OCI-LY7 (cell line): ENCODE measurements around the gene EYA2.

Experiments used
- EZH2phosphoT487 ChIP-seq: fragments of 200-600 bp; sonication (generic); IDR thresholded peaks from 2 replicates; pipeline ENCODE4 v1.6.1; 2018; ENCODE audit warnings: low read depth, borderline replicate concordance, mild to moderate bottlenecking, mixed run types, antibody characterized with exemption, low read length, moderate library complexity, mixed read lengths
- TF ChIP-seq, protein P1 (sequence below): fragments of 200-600 bp; sonication (generic); conservative IDR thresholded peaks from 2 replicates; pipeline ENCODE4 v1.5.1; 2014; ENCODE audit warnings: mild to moderate bottlenecking, antibody characterized with exemption, low read length, moderate library complexity, mixed read lengths

DNA sequence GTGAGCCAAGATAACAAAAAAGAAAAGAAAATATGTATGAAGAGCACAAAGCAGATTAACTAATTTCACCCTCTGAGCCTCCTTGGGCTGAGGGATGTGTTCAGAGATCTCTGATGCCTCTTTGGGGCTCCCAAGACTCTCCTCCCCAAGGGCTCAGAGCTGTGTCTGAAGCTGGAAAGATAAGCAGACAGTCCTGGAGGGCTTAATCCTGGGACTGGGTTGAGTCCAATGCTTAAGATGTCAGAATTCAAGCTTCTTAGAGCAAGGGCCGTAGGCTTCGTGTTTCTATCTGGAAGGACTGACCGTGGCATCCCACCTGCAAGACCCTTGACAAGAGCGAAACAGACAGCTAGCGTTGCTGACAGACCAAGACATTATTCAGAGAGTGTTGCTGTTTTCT lies 232.9 kb downstream of the EYA2 start:
- TF ChIP-seq, protein P1, sequence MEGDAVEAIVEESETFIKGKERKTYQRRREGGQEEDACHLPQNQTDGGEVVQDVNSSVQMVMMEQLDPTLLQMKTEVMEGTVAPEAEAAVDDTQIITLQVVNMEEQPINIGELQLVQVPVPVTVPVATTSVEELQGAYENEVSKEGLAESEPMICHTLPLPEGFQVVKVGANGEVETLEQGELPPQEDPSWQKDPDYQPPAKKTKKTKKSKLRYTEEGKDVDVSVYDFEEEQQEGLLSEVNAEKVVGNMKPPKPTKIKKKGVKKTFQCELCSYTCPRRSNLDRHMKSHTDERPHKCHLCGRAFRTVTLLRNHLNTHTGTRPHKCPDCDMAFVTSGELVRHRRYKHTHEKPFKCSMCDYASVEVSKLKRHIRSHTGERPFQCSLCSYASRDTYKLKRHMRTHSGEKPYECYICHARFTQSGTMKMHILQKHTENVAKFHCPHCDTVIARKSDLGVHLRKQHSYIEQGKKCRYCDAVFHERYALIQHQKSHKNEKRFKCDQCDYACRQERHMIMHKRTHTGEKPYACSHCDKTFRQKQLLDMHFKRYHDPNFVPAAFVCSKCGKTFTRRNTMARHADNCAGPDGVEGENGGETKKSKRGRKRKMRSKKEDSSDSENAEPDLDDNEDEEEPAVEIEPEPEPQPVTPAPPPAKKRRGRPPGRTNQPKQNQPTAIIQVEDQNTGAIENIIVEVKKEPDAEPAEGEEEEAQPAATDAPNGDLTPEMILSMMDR, result no peak
- TF ChIP-seq EZH2phosphoT487, result no peak
